Measurements from ENCODE around the gene OBSL1.
A peak's percentile ranks its signal among the peaks of the same experiment; 100 is the strongest.

The OBSL1 gene

DNA sequence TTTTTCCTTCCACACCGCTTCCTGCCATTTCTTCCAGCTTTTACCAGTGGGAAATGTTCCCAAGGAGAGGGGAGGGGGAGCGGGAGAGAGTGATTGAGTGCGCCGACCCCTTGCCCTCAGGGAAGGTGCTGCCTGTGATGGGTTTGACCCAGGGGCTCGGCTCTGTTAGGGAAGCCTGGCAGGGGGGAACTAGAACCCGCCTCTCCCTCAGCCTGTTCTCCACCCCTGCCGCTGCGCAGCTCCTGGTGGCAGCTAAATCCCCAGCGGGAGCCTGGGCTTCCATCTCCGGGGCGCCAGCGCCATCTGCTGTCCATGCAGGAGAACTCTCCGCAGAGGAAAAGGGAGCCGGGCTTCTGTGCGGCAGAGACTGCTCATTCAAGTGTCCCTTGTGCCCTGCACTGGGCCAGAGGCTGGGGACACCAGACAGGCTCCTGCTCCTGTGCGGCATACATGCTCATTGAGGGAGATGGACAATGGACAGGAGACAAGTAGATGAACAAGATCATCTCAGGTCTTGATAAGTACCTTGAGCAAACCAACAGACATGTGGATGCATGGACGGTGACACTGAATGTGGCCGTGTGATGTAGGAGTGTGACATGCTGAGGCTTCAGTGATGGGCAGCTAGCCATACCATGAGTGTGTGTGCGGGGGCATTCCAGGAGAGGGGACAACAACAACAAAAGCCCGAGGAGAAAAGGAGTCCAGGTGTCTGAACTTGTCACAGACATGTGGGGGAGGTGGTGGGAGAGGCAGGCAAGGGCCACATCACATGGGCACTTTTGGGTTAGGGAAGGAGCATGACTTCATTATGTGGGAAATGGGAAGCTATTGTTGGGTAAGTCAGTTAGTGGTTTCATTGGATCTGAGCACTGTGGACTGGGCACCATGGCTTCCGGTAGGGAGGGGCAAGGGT is 41.0 kb downstream of the OBSL1 start:
- peak; percentile 90 for DNase-seq (ENCODE audit: low spot score)

DNA sequence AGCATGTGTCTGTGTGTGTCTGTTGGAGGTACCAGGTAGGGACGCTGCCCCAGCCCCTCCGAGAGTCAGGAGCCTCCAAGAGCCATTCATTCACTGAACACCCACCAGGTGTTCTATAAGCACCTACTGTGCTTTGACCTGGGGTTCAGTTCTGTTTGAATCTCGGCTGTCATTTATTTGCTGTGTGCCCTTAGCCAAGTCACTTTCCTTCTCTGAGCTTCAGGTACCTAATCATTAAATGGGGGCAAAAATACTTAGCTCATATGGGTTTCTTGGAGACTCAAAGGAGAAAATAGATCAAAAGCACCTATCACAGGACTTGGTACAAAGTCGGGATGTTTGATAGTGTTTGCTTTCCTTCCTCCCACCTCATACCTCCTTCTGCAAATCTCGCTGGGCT is 43.9 kb downstream of the OBSL1 start:
- no peak for DNase-seq (ENCODE audit: low spot score)

DNA sequence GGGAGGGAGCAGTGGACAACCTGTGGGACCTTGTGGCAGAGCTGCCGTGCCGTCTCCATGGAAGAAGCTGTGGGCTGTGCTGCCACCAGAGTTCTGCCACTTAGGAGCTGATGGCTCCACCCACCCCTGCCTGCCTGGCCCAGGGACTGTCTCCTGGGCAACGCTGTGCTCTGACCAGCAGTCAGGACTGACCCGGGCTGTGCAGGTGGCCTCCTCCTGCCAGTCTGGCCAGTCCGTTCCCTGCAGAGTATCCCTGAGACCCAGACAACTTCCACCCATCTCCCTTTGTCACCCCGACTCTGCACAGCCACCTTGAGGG is 44.3 kb downstream of the OBSL1 start:
- DNase-seq (ENCODE audit: low spot score): no peak

DNA sequence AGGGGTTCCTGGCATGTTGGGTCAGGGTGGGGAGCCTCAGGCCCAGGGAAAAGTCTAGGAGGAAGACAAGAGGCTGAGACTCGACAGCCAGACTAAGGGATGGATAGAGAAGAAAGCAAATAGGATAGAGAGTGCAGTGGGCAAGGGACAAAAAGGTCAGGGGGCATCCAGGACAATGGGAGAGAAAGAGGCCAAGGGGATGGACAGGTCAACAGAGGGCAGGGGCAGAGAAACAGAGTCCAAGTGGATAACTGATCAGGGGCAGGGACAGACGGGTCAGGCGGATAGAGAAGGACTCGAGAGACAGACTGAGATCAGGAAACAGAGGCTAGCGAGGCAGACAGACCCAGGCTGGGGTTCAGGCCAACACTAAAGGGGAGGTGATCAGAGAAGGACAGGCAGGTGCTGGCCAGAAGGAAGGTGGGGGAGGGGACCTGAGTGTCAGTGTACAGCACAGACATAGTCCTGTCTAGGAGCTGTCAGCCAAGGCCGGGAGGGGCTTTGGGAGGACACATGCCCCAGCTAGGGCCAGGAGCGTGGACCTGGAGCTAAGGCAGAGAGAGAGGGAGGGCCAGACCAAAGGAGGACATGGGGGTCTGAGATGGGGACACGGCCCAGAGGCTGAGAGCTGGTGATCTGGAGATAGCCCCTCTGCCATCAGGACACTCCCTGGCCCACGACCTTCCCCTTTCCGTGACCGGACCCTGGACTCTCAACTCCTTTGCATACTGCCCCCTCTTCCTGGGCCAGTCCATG is 44.8 kb downstream of the OBSL1 start:
- DNase-seq (ENCODE audit: low spot score): no peak

DNA sequence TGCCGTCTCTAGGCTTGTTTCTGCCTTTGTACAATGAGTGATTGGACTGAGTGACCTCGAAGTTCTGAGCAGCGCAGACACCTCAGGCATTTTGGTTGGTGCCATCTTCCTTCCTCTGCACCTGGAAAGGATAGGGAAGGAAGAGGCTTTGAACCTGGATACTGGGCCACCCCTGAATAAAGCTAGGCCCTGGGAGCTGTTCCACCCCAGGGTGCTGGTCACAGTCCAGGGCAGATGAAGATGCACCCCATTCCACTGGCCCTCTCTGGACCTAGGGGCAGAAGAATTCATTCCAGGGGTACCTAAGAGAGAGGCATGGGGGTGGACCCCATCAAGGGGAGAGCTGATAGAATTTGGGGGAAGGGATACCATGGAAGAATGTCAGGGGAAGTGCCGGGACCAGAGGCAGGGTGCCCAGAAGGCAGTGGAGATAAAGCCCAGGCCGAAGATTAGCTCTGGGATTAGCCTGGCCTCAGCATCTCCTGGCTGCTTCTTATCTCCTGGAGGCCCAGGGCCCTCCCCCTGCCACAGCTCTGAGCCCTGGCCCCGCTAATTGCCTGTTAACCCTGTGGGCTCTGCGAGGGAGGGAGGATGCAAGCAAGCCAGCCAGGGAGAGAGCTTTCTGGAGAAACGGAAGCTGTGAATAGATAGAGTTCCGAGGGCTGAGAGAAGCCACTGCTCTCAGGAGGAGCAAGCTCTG is 45.7 kb downstream of the OBSL1 start:
- DNase-seq (ENCODE audit: low spot score): no peak

DNA sequence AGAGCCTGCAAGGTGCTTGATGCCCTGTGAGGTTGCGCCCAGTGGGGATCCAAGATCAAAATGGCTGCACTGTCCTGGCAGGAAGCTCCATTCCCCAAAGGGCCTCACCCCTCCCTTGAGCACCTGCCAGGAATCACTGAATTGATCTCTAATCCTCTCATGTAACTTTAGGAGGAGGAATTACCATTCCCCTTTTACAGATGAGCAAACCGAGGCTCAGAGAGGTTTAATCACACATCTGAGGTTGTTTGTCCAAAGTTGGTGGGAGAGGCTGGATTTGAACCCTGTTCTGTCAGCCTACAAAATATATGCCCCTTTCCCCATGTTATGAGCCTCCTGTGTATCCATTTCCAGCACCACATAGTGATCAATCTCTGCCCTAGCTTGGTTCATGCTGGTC is 46.5 kb downstream of the OBSL1 start:
- DNase-seq (ENCODE audit: low spot score): no peak

DNA sequence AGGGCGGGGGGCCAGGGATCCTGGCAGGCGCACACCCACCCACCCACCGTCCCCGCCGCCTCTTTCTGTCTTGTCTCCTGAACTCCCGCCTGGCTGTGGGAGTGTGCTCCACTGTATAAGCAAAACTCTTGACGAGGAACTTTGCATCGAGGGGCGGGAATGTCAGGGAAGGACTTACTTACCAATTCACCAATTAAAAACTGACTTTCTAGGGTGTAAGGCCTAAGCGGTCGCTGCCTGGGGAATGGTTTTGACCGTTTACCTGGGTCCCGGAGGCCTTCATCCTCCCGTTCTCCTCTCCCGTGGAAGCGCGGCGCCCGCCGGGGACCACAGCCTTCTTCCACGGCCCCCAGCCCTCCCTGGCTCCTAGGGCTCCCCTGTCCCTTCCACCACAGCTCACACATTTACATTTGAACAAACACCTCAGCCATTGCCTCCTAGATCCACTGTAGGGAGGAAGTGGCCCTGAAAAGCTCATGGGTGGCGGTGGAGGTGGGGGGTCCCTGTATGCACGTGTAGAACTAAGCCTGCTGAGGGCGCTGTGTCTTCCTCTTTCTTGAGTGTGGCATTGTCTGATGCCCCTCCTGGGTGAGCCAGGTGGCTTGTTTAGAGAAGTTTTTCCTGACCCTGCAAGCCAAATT is 48.2 kb downstream of the OBSL1 start:
- DNase-seq (ENCODE audit: low spot score): peak; percentile 54

DNA sequence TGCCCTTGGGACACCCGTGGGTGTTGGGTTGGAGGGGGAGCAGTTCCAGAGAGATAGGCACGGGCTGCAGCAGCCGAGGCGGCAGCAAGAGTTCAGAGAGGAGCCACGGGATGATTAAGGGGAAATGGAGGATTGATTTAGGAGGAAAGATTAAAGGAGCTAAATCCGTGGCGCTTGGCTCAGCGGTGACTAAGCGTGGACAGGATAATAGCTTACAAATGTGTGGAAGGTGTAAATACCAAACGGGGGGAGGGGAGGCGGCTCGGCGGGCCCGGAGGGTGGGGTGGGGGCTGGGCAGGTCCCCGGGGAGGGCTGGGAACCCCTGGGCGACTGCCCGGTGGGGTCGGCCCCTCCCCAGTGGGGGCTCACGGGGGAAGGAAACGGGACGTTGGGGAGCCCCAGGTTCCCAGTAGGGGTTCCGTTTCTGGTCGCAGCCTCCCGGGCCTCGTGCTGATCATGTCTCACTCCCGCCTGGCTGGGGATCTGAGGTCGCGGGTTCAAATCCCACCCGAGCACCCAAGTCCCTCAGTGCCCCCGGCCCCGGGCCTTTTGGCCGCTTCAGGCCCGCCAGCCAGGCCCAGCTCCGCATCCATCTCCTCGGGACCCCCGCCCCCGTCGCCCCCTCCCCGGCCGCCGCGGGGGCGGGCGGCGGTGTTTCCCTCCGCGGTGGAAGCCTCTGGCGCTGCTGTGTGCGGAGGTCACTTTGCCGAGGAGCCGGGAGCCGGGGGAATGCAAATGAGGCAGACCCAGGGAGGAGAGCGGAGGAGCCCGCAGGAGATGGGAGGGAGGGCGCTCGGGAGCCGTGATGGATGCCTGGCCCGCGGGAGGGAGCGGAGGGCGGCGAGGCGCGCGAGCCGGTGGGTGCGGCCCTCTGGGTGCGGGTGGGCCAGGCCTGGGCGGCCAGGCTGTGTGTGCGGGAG is 49.0 kb downstream of the OBSL1 start:
- DNase-seq (ENCODE audit: low spot score): peak; percentile 88

DNA sequence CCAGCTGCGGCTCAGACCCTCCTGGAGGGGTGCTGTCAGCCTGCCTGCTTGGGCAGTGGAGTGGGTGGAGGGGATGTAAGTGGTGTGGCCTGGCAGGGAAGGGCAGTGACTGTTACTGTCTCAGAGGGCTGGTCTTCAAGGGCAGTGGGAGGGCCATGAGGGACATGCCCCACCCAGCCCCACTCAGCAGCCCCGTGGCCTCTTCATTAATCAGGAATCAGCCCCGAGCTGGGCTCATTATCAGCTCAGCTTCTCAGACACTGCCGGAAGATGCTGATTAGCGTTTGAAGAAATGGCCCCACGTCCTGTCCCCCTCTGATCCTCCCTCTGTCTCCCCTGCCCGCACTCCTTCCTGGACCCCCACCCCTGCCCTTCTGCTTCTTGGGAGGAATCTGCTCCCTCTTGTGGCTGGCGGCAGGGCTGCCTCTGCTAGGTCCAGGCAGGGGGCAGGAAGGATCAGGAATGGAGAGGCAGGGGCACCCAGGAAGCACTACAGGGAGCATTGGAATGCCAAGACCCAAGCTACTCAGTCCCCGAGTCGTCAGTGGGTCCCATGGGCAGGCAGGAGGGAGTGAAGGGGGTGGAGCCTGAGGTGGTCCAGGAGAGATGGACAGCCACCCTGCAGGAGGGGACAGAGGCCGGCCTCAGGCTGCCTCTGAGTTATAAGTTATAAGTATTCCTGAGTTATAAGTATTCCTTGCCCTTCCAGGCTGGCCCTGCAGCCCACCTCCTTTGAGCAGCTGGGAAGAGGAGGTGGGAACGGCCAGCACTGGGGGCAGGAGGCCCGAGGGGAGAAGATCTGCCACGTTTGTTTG is 50.1 kb downstream of the OBSL1 start:
- DNase-seq (ENCODE audit: low spot score): peak; percentile 91

DNA sequence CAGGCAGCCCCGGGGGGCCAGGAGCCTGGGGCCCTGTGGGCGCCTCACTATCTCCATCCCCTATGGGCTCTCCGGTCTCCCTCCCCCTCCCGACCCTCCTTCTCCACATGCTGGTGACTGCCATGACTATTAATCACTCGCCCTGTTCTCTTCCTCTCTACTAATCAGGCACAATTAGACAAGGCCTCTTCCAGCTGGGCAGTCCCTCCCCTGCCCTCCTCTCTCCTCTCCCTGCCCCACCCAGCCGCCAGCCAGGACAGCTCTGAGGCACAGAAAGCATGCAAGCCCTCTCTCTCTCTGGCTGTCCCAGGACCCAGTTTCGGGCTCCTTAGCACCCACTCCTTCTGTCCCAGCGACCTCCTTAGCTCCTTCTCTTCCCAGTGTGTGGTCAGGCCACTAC is 51.3 kb downstream of the OBSL1 start:
- no peak for DNase-seq (ENCODE audit: low spot score)

DNA sequence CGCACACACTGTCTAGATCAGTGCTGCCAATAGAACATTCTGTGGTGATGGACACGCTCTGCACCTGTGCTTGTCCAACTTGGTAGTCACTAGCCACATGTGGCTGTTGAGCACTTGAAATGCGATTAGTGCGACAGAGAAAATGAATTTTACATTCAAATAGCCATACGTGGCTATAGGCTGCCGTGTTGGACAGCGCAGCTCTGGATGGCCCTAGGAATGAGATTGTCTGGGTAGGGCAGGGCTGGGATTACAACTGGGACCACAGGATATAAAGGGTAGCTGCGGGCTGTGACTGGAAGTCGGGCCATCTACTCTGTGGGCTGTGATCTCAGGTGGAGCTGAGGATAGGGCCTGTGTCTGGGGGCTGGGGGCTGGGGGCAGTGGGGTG is 51.8 kb downstream of the OBSL1 start:
- DNase-seq (ENCODE audit: low spot score): no peak

DNA sequence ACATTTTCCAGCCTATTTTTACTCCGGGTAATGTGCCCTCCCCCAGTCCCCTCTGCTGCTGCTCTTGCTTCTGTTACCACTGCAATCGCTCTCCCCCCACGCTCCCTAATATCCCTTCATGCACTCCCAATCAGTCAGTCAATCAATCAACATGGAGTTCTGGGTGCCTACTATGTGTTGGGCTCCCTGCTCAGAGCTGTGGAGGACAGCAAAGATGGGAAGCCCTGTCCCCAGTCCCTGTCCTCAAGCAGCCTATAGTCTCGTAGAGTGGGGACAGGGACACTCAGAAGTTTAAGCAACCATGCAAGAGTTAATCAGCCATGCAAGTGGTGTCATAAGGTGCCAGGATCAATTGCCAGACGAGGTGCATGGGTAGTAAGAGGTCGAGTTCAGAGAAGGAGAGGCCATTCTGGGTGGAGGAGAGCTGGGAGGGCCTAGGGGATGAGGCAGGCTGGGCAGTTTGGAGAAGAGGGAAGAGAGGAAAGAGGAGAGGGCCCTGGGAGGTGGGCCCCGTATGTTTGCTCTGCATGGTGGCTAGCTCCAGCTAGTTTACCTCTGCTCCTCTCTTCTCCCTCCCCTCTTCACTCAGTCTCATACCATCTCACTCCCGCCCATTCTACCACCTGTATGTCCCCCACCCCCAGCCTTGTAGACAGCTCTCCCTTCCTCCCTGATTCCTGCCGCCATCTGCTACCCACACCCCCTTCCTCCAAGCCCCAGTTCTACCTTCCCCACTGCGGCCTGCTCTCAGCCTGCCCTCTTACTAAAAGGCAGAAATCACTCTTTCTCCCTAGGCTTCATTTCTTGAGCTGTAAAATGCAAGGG is 53.2 kb downstream of the OBSL1 start:
- DNase-seq (ENCODE audit: low spot score): no peak

DNA sequence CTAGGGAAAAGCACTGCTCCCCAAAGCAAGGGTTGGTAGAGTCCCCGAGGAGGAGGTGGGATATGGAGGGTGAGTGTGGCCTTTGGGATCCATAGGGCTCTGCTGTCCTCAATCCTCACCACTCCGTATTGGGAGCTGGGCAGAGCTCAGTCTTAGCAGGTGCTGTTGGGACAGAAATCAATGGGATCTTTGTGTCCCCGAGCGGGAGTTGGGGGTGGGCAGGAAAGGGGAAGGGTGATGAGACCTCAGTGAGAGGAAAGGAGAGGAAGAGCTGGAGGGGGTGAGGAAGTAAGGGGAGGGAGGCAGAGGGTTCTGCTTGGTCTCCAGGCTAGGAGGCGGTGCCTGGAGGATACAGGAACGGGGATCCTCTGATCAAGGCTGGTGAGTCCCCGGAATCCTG is 54.5 kb downstream of the OBSL1 start:
- no peak for DNase-seq (ENCODE audit: low spot score)

DNA sequence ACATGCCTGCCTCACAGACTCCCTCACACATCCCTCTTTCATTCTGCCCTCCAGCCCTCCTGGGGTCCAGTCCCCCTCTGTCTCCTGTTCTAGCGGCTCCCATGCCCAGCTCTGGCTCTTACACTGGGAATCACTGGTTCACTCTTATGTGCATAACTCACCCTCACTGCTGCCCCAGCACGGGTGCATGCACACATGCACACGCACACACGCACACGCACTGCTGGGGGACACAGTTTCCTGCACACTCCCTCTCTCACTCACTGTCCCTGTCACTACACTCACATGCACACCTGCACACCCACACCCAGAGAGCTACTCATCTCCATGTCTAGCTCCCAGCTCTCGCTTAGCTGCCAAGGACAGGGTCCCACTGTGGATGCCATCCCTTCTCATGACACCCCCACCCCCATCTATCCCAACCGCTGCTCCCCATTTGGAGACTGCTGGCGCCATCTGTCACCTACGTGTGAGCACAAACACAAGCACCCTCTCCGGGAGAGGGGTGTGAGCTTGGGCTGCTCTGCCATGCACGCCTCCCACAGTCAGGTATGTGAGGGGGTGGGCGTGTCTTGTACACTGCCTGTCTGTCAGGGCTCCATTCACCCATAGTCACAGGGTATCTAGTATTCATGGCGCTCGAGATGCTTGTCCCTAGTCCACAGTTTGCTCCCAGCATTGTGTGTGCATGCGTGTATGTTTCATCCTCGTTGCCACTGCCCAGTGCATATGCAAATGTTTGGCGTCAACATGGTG is 55.3 kb downstream of the OBSL1 start:
- no peak for DNase-seq (ENCODE audit: low spot score)

DNA sequence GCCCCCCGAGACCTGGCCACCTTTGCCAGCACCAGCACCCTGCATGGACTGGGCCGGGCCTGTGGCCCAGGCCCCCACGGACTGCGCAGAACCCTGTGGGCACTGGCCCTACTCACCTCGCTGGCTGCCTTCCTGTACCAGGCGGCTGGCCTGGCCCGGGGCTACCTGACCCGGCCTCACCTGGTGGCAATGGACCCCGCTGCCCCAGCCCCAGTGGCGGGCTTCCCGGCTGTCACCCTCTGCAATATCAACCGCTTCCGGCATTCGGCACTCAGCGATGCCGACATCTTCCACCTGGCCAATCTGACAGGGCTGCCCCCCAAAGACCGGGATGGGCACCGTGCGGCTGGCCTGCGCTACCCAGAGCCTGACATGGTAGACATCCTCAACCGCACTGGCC is 56.5 kb downstream of the OBSL1 start:
- DNase-seq (ENCODE audit: low spot score): no peak

DNA sequence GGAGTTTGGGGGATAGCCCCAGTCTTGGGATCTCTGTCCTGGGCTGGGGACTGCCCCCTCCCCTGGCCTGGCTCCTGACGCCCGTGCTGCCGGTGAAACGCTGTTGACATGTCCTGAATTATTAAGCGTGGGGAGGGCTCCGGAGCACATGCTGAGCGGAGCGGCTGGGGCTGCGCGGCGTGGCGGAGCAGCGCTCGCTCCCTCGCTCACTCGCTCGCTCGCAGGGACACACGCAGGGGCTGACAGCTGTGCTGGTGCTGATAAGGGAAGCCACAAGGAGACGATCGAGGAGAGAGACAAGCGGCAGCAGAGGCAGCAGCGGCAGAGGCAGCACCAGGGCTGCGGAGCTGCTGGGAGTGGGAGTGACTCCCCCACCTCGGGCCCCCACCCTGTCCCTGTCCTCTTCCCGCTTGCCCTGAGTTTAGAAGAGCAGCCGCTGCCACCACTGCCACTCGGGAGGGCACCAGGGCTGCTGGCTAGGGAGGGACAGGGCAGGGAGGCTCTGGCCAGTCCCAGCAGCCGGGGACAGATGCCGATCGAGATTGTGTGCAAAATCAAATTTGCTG is 57.1 kb downstream of the OBSL1 start, which contains the start of gene ASIC4:
Gene ASIC4 (plus strand): TSS at position 287 of the 566 bp plus-strand sequence. CDS start 243 bp downstream, at position 530.
- DNase-seq (ENCODE audit: low spot score): no peak

DNA sequence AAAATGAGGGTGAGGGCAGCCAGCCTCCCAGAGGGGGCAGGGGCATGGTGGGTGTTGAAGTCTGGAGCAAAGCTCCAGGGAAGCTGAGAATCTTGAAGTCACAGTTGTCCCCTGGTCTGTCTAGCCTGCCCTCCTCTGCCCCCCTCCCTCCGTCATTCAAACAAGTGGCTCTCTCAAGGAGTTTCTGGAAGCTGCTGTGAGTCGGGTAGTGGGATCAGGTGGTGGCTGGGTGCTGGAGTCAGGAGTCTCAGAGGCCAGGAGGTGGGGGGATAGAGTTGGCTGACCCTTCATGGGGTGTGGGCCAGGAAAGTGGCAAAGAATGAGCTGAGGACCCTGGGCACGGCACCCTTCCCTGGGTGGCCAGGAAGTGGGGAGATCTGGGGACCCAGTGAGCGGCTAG is 57.6 kb downstream of the OBSL1 start:
- DNase-seq (ENCODE audit: low spot score): no peak

DNA sequence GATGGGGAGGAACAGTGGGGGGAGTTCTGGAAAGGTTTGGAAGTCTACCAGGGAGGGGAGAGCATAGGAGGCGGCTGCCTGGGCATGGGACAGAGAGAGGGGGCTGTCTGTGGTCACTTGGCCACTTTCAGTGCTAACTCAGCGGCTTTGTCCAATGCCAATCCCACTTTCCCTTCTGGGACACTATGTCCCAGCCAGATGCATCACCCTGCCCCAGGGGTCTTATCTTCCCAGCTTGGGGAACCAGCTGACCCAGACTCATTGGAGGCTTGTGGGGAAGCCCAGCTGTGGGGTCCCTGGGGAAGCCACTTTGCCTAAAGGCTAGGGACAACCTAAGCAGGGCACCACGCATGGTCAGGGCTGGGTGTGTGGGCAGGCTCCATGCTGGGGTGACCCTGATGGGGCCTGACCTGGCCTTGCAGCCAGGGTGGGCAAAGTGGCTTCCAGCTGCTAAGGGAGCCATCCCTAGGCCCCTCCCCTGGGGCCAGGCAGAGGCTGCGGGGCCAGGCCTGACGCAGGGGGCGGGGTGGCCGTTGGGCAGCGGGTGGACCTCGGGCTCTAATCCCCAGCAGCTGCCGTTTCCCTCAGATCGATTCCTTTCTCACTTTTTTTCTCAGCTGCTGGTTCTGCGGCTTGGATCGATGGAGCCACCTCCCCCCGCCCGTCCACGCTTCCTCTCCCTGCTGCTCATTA is 58.7 kb downstream of the OBSL1 start:
- DNase-seq (ENCODE audit: low spot score): no peak

Measured in iPS-NIHi11 (cell line).